NCI-H1048 (cell line): Measurements from ENCODE around the gene SELENOS.

Source experiments
- DNase-seq: peaks from one replicate; lab custom pipeline; 2025; lab: John Stamatoyannopoulos, UW

SELENOS gene, protein sequence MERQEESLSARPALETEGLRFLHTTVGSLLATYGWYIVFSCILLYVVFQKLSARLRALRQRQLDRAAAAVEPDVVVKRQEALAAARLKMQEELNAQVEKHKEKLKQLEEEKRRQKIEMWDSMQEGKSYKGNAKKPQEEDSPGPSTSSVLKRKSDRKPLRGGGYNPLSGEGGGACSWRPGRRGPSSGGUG

DNA sequence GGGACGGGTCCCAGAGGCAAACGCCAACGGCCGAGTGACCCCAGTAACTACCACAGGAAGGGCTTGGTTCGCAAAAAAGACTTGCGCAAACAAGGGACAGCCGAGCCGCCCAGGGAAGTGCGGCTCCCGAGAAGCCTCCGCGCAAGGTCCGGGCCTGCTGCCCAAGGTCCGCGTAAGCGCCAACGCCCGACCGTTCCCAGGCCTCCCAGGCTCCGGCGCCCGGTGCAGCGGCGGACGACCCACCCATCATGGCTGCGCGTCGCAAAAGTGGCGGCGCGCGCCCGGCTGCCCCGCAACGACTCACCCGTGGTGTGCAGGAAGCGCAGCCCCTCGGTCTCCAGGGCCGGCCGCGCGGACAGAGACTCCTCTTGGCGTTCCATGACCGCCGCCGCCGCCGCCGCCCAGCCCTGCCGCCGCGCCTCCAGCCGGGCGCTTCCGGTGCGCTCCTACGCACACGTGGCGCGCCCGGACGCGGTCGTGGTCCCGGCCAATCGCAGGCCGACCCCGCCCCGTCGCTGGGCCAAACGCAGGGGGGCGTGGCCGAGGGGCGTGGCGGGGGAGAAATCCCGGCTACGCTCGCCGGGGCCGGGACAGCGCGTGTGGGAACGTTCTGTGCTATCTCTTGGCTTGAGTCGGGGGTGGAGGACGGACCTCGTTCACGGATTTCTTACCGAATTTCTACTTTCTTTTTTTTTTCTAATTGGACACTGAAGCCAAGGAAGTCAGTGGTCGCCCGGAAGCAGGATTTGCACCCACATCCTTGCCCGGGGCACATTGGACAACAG, at the start of gene SELENOS:
Gene SELENOS (minus strand): TSS at position 448 of the 785 bp plus-strand sequence. CDS start 68 bp downstream, at position 380.
- peak; percentile 73 for DNase-seq

DNA sequence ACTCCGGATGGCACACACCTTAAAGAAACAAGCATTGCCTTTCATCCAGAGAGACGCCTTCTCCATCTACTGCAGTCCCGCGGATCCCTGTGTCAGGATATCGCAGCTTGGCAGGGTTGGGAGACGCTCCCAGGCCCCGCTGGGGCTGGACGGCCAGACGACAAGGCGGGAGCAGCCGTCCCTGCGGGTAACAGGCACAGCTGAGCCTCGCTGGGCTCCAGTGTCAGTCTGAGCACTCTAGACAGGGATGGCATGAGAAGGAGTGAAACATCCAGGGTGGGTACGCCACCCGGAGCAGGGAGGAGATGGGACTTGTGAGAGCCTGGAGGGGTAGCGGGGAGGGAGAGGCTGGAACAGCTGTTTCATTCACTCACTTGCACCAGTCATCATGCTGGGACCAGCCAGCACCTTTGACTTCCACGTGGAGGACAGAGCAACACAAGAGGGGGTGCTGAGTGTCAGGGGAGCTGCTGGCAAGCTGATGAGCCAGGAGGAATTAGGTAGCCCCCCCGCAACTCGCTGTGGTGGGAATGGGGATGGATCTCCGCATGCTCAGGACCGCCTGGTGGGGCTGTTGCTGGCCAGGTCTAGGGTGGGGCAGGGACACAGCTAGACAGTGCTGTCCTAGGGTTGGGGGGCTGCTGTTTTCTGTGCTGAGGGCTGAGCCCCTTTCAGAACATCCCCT, 49.3 kb upstream of the SELENOS start:
- DNase-seq = no peak

DNA sequence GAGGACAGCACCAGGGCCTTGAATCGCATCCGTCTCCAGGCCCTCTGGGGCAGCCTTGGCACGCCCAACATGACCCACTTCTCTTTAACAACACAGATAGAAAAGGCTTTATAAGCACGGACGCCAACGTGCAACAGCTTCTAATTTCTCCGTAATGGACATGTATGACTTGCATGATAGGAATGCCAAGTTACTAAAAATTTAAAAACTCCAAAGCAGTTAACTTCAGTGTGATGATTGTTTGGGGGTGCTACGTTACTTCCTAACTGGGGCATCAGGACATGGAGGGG, 48.7 kb upstream of the SELENOS start:
- no peak for DNase-seq

DNA sequence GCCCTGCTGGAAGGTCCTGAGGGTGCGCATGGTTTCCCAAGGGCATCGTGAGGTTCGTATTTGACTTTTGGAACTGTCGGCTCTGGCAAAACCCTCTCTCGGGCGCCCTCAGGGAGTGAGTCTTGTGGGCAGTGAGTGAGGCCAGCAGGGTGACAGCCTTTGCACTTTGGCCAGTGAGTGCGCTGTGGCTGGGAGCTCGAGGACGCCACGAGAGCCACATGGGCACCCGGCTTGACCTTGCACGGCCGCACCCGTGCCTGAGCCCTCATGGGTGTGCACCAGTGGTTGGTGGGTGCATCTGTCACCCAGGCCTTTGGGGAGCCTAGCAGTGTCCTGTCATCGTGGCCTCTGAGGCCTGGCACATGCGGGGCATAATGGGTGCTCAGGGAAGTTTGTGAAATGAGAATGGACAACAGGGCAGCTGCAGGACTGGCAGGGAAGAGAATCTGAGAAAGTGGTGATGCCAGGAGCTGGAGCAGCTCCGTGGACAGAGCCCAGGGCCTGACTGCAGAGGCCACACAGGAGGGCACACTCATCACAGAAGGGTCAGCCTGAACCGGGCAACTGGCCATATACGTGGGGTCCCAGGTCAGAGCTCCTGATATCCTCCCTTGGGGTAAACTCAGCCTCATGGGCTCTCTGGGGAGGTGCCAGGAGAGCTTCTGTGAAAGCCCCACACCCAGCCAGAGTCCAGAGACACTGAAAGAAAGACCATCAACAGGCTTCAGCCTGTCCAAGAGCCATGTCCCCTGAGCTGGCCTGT, 48.2 kb upstream of the SELENOS start:
- DNase-seq = no peak

DNA sequence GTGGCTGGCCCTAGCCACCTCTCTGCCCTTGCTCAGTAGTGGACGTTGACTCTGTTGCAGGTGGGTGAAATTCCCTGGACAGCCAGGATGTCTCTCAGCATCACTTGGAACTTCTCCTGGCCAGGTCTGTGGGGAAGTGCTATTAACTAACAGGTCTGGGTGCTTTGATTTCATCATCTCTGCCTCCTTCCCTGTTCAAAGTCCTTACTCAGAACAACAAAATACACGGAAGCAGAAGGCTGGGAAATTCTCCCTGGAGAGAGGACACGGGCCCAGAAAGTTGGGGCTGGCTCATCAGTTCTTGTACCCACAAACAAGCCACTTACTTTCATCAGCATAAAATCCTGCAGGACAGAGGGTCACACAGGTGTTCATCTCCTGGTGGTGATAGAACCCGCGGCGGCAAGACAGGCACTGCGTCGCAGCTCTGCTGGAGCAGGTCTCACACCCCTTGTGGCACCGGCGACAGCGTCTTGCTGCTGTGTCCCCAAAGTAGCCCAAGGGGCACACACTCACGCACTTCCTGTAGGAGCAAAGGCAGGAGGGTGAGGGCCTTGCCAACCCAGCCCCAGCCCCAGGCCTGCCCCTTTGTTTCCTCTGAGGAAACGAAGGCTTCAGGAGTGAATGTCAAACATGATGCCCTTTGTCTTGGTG, 47.4 kb upstream of the SELENOS start:
- no peak for DNase-seq

DNA sequence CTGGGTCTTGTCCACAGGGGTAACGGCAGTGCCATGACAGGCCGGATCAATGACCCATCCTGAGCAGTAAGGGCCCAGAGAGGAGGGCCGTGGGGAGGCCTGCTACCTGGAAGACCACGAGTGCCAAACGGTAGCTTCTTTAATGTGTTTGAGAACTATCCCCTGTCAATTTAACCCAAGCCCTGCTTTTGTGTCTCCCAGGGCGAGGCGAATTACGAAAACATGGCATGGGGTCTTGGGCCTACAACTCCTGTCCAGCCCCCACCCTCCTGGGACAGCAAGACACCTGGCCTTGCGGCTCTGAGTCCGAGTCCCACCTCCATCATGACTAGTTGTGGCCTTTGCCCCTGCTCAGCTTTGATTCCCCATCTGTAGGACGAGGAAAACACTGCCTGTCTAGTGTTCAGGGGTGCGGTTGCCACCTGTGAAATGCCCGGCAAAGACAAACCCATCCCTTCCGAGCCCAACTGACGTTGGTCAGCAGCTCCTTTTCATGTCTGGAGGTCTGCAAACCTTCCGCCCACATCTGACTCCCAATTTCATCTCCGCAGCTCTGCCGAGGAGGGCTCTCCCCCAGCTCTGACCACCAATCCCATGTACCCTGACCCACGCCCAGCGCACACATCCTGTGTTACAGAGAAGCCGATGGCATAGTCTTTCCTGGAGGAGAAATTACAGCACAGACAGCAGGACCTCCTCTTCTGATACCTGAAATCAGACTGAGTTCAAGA, 46.7 kb upstream of the SELENOS start:
- no peak for DNase-seq

DNA sequence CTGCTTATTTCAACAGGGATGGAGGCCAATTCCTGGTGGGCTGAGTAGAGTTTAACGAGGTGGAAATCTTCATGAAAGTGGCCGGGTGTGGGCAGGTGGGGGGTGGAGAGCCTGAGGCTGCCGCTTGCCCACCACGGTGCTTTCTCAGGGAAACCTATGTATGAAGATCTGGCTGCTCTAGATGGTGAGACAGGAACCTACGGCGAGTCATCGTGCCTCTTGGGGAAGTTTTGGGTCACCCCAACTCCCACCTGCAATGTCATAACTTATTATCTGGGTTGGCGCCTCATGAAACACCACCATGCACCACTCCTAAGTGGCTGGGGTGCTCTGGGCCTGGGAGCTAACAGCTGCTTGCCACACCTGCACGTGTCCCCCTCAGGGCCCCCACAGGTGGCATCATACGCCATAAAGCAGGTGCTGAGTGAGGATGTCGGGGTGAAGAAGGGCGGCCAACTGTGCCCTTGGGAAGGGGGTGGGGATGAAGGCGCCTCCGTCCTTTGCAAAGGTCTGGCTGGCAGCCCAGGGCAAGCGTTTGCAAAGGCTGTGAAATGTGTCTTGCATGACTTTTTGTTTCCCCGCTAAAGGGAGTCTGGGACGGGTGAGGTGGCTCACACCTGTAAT, 45.7 kb upstream of the SELENOS start:
- DNase-seq = no peak

DNA sequence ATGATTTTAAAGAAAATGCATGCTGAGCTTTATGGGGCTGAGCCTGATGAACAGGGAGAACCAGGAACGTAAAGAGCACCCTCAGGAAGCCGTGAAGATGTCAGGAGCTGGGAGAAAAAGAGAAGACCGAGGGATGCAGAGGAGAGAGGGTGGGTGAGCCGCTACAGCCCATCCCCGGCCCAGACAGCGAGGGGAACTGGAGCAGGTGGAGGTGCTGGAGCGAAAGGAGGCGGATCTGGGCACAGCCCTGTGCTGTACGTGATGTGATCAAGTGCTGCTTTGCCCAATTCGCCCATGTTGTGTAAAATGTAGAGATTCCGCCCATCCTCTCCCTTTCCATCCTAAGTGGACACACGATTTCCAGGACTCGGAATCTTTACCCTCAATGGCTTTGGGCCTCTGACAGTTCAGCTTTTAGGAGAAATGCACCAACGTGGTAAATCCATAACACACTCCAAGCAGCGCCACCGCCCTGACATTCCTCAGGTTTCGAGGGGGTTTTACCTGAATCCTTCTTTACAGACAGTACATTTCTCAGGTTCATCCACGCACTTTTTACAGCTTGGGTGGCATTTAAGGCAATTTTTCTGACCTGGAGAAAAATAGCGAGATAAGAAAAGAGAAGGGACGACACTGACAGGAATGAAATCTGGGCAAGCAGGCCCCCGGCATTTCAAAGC, 44.9 kb upstream of the SELENOS start:
- DNase-seq = no peak

DNA sequence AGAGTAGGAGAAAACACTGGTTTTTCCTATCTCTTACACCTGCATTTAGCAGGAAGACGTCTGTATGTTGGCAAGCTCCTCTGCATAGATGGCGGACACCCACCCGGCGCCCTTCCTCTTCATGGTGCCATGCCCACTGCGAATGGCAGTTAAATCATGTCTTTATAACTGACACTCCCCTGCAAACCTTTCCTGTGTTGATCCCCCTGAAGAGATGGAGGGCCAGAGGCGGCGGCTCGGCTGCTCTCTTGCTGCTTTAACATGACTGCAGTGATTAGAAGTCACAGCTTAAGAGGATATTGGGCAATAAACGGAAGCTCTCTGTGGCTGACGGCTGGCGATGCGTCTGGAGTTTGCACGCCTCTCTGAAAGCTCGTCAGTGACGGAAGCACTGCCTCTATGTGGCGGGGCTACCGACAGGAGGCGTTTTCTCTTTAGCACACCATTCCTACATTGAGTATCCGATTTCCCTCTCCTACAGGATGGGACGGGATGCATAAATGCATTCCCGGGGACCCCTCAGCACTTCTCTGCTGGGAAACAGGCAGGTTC, 43.3 kb upstream of the SELENOS start:
- DNase-seq = no peak

DNA sequence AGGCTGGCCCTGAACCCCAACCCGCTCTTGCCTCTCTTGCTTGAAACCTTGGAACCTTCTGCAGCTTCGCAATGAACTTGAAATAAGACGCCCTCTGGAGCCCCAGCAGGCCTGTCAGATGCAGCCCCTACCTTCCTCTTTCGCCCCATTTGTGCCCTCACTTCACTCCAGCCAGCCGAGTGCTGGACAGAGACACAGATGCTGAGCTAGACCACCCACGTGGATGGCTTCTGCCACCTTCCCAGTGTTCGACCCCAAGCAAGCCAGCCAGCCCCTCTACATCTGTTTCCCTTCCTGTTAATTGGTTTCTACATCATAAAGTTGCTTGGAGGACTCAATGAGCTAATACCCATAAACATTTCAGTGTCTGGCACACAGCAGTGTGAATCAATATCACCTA, 41.6 kb upstream of the SELENOS start:
- DNase-seq = no peak

DNA sequence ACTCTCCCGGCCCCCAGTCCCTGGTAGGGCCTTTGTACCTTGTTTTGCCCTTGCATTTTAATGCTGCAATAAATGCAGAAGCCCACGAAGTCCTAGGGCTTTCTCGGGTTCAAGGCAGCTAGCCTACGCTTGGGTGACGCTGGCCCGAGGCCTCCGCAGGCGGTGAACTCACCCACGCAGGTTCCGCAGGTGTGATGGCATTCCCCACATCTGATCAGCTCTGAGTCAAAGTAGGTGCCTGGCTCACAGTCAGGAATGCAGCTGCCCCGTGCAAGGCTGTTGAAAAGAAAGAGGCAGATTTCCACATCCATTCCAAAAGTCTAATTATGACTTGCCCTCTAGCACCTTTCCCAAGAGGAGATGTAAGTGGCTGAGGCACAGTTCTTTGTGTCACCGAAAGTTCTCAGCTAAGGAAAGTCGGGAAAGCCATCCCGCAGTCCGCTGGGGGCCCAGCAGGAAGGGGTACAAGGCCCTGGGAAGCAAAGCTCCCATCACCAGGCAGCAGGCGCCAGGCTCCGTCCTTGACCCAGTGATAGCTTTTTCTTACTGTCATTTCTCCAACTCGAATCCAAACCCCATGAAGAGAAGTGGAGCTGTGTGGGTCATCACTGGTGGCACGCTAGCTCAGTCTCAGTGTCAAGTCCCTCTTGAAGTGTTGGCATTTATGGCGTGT, 41.0 kb upstream of the SELENOS start:
- DNase-seq = no peak

DNA sequence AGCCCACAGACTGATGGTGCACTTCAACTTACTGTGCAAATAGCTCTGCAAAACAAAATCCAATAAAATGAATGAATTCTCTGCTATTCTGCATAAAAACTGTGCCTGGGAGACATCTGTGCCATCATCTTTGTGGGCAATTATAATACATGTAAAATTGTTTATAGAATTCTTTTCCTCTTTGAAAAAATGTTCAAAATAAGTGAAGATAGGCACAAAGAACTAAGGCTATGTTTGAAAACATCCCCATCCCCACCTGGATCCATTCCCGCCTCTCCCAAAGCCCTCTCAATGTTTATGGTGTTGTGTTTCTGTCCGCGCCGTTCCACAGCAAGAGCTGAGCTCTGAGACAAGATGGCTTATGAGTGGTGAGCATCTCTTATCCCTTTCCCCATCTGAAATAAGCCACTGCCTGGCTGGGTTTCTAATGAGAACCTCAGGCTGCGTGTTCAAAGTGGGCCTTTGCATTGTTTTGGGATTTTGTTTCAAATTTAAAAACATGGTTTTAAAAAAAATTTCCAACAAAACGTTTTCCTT, 40.1 kb upstream of the SELENOS start:
- no peak for DNase-seq

DNA sequence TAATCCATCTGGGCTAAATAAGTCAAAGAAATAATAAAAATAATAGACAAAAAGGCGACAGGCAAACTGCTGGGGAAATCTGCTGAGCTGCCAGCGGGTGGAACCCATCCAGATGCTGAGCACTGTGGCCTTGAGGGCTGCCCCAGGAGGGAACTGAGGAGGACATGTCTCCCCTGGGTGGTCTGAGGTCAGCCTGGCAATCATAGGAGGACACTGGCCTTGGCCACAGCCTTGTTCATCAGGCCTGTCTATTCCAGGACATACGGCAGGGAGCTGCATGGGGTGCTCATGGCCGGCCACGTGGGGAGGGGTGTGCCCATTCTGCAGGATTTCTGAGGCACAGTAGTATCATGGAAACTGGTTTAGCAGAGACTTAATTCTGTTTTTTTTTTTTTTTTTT, 39.2 kb upstream of the SELENOS start:
- no peak for DNase-seq

DNA sequence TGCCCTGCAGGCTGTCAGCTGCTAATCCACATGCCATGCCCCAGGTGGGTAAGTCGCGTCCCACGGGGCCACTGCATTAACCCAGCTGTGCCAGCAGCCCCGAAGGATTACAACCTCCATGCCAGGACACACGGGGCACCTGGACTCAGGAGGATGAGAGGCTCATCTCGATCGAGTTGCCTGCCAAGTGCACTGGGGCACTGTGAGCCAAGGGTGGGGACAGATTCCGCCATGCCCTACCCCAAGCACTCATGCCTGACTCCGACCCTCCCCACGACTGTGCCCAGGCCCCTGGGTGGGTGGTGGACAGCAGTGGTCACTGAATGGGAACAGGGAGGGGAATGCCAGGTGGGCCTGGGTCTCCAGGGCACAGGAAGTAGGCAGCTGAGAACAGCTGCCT, 38.5 kb upstream of the SELENOS start:
- DNase-seq = no peak

DNA sequence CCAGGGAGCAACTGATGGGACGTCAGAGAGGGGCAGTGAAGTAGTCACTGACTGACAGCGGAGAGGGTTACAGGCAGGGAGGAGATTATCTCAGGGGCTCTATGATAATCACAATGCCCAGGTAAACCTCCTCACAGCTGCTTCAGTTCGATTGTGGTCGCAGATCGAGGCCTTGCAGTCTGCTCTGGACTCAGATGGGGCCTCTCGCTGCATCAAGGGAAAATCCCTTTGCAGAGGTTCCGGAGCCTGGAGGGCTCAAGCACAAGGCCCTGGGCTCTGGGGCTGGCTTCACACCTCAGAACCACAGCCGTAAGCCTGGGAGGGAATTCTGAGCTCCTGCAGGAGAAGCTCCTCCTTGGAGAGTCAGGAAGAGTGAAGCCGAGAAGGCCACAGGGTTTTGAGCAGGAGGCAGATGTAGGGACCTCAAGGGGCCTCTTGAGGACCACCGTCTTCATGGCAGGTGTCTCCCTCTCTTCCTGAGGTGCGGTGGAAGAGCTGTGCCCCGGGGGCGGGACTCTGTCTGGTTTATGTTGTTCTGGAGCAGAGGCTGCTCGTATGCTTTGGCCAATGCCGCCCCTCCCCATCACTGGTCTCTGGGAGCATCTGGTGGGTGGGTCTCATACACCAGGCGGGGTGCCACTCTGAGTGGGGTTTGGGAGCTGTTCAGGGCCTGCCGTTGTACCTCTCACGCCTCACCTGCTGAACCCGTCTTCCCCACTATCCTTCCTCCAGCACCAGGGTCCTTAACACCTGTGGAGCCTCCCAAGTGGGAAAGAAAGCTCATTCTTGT, 37.2 kb upstream of the SELENOS start:
- DNase-seq = no peak

DNA sequence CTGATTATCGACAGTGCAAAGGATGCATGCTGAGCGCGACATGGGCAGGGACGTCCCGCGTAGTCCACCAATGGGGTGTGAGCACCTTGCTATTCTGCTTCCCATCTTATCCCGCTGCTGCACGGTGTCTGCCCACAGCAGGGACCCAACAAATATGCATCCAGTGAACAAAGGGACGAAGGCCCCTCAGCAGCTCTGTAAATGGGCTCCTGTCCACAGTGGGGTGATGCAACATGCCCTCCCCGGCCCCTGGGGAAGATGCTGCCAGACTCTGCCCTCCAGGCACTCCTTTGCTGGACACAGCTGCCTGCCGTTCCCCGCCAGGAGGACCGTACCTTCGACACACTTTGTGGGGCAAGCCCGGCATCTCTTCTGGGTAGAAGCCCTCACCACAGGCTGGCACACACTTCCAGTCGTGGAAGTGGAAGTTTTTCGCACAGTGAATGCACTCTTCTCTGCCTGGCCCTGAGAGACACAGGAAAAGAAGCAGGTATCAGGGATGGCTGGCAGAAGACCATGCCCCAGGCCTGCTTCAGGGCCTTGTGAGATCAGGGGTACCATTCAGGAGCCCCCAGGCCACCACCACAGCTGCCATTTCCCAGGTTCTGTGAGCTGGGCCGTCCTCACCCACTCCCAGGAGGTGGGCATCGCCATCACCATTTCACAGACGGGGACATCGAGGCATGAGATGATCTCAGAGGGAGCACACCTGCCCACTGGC, 35.9 kb upstream of the SELENOS start:
- no peak for DNase-seq

DNA sequence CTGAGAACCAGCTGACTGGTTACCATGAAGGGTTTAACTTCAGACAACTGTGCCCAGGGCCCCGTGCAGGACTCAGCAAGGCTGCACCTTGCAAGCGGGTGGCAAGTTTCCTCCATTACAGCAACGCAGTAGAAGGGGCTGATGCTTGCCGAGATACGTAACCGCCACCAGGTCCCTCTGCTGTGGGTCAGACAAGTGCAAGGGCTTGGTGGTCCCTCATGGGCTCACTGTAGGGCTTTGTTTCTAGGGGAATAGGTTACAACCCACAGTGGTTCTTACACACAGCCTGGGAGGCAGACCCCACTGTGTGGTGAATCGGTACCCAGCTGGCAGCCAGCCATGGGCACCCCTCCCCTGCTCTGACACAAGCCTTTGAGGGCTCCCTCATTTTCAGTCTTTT, 33.2 kb upstream of the SELENOS start:
- DNase-seq = no peak

DNA sequence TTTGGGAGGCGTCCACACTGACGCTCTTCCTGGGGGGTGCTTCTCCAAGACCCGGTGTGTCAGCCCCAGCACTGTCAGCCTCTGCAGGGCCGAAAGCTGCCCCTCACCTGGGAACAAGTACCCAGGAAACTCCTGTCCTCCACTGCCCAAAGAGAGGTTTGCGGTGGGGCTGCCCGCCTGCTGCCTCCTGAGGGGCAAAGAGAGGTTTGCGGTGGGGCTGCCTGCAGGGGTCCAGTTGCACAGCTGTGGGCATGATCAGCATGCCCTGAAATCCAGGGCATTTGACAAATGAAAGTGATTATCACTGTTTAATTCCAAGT, 32.8 kb upstream of the SELENOS start:
- no peak for DNase-seq
